Measurements from ENCODE around the gene PHF14.
"Not testable (repeated sequence)": the region's sequence is repeated elsewhere in the genome, so short reads cannot be mapped to it uniquely, and the experiment has no call there.

The PHF14 gene

DNA sequence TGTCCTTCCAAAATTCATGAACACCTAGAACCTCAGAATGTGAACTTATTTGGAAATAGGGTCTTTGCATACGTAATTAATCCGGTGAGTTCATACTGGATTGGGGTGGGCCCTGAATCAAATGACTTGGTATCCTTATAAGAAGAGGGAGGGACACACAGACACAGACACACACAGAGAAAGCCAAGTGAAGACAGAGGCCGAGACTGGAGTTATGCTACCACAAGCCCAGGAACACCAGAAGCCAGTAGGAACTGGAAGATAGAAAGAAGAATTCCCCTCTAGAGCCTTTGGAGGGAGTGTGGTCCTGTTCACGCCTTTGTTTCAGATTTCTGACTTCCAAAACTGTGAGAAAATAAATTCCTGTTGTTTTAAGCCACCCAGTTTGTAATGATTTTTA lies 17.1 kb upstream of the PHF14 start:
- TF ChIP-seq, protein P1, sequence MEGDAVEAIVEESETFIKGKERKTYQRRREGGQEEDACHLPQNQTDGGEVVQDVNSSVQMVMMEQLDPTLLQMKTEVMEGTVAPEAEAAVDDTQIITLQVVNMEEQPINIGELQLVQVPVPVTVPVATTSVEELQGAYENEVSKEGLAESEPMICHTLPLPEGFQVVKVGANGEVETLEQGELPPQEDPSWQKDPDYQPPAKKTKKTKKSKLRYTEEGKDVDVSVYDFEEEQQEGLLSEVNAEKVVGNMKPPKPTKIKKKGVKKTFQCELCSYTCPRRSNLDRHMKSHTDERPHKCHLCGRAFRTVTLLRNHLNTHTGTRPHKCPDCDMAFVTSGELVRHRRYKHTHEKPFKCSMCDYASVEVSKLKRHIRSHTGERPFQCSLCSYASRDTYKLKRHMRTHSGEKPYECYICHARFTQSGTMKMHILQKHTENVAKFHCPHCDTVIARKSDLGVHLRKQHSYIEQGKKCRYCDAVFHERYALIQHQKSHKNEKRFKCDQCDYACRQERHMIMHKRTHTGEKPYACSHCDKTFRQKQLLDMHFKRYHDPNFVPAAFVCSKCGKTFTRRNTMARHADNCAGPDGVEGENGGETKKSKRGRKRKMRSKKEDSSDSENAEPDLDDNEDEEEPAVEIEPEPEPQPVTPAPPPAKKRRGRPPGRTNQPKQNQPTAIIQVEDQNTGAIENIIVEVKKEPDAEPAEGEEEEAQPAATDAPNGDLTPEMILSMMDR (conservative IDR thresholded peaks at IDR 0.05; ENCODE audit: control insufficient read depth, insufficient read depth, low read depth, low read length) = no peak
- H3K4me3 ChIP-seq (ENCODE audit: control insufficient read depth, low read depth, low read length) = no peak overlapping the region
- no peak for DNase-seq (ENCODE audit: low read depth)

DNA sequence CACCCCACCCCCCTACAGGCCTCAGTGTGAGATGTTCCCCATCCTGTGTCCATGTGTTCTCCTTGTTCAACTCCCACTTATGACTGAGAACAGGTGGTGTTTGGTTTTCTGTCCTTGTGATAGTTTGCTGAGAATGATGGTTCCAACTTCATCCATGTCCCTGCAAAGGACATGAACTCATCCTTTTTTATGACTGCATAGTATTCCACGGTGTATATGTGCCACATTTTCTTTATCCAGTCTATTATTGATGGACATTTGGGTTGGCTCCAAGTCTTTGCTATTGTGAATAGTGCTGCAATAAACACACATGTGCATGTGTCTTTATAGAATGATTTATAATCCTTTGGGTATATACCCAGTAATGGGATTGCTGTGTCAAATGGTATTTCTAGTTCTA lies 13.4 kb upstream of the PHF14 start:
- not testable (repeated sequence) for DNase-seq (ENCODE audit: low read depth); H3K4me3 ChIP-seq (ENCODE audit: control insufficient read depth, low read depth, low read length)

DNA sequence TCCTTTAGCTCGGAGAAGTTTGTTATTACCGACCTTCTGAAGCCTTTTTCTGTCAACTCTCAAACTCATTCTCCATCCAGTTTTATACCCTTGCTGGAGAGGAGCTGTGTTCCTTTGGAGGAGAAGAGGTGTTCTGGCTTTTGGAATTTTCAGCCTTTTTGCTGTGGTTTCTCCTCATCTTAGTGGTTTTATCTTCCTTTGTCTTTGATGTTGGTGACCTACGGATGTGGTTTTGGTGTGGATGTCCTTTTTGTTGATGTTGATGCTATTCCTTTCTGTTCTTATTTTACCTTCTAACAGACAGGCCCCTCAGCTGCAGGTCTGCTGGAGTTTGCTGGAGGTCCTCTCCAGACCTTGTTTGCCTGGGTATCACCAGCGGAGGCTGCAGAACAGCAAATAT lies 8.7 kb upstream of the PHF14 start:
- not testable (repeated sequence) for DNase-seq (ENCODE audit: low read depth)

DNA sequence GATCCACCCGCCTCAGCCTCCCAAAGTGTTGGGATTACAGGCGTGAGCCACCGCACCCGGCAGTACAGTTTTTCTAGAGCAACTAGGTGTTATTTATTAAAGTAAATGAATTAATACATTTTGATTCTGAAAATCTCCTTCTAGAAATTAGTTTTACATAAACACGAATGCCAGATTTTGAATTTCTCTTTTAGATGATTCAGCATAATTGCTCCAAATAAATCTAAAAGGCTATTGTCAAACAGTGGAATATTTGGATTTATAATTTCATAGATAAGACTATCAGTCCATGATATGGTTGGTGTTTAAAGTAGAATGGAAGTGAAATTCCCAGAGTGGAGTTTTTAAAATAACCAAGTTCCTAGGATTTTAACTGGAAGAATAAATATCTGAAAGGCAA lies 1.5 kb upstream of the PHF14 start:
- no peak overlapping the region for H3K4me3 ChIP-seq (ENCODE audit: control insufficient read depth, low read depth, low read length)
- DNase-seq (ENCODE audit: low read depth) = no peak
- TF ChIP-seq, protein P1 (conservative IDR thresholded peaks at IDR 0.05; ENCODE audit: control insufficient read depth, insufficient read depth, low read depth, low read length) = no peak

More for the DNA sequence above, 8.7 kb upstream of the PHF14 start:
- H3K4me3 ChIP-seq (ENCODE audit: control insufficient read depth, low read depth, low read length) = not testable (repeated sequence)

DNA sequence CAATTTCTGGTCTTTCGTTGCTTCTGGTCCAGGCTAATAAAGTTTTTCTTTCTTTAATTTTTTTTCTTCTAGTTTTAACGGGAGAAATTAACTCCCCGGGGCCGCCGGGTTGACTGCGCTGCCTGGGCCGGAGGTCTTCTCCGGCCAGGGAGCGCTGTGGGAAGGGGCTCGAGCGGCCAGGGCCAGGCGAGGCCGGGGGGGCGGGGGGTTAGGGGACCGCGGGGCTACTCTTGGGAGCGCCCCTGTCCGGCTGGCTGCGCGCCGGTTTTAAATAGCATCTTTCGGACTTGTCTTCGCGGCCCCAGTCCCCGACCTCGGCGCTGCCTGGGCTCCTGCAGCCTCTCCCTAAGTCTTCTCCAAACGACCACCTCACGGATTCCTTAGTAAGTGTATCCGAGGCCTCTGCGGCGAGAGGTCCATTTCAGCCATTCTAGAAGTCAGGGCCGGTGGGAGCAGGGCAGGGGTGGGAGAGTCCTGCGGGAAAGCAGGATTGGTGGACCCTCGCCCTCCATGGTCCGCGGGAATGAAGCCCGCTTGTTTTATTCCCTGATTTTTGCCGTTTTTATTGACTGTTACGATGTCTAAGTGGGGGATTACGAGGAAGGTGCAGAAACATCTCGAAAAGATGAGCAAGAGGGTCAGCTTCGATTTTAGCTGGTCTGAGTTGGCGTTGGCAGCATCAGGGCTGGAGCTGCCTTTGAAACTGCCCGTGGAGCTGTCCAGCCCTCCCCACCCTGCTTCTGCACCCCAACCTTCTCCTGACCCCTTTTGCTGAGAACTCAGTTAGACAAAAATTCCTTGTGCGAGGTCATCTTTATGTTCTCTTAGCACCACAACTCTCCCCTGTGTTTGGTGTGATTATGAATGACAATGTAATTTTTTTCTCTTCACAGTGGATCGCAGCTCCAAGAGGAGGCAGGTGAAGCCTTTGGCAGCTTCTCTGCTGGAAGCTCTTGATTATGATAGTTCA lies 555 bp downstream of the PHF14 start:
- TF ChIP-seq, protein P1 (conservative IDR thresholded peaks at IDR 0.05; ENCODE audit: control insufficient read depth, insufficient read depth, low read depth, low read length) = no peak
- peak; percentile 50 for DNase-seq (ENCODE audit: low read depth)
- peak overlapping the region; percentile 81 for H3K4me3 ChIP-seq (ENCODE audit: control insufficient read depth, low read depth, low read length)

DNA sequence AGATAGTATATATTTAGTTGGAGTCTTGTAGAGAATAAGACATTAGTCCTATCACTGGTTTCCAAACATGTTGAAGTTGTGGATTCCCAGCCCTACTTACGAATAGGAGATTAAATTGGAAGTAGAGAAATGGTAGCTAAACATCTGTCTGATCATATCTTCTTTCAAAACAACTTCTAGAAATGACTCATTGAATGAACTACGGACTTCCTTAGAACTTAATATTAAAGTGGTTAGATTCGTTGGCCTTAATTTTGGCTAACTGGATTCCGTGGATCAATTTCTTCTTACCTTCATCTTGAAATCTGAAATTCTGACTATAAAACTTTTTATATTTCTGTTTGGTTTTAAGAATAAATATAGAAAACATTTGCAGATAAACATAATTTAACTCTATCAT lies 3.4 kb downstream of the PHF14 start:
- TF ChIP-seq, protein P1 (conservative IDR thresholded peaks at IDR 0.05; ENCODE audit: control insufficient read depth, insufficient read depth, low read depth, low read length) = no peak
- H3K4me3 ChIP-seq (ENCODE audit: control insufficient read depth, low read depth, low read length) = no peak overlapping the region
- no peak for DNase-seq (ENCODE audit: low read depth)

DNA sequence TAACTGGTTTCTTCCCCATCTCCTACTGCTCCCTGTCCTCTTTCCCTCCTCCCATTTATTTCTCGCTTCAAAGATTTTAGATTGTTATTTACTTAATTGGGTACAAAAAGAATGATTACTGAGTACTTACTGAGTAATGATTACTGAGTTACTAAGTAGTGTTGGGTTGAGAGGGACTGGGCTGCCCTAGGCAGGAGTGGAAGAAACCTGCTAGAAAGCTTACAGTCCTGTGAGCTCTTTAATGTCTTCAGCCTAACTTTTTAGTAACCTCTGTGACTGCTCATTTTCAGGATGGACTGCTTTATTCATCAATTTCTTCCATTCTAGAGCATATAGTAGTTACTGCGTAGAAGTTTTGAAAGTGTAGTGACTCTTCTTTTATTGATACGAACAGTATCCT lies 7.6 kb downstream of the PHF14 start:
- no peak overlapping the region for H3K4me3 ChIP-seq (ENCODE audit: control insufficient read depth, low read depth, low read length)
- no peak for DNase-seq (ENCODE audit: low read depth)
- TF ChIP-seq, protein P1 (conservative IDR thresholded peaks at IDR 0.05; ENCODE audit: control insufficient read depth, insufficient read depth, low read depth, low read length) = no peak

DNA sequence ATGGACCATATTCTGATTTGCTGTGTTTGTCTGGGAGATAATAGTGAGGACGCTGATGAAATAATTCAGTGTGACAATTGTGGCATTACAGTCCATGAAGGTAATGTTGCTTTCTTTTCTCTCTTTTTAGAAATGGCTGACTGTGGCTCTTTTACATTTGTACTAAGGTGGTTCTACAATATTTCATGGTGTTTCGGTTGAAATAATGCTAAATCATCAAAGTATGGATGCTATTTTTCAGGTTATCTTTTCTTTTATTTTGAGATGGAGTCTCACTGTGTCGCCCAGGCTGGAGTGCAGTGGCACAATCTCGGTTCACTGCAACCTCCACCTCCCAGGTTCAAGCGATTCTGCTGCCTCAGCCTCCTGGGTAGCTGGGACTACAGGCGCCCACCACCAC lies 17.1 kb downstream of the PHF14 start:
- not testable (repeated sequence) for H3K4me3 ChIP-seq (ENCODE audit: control insufficient read depth, low read depth, low read length)

DNA sequence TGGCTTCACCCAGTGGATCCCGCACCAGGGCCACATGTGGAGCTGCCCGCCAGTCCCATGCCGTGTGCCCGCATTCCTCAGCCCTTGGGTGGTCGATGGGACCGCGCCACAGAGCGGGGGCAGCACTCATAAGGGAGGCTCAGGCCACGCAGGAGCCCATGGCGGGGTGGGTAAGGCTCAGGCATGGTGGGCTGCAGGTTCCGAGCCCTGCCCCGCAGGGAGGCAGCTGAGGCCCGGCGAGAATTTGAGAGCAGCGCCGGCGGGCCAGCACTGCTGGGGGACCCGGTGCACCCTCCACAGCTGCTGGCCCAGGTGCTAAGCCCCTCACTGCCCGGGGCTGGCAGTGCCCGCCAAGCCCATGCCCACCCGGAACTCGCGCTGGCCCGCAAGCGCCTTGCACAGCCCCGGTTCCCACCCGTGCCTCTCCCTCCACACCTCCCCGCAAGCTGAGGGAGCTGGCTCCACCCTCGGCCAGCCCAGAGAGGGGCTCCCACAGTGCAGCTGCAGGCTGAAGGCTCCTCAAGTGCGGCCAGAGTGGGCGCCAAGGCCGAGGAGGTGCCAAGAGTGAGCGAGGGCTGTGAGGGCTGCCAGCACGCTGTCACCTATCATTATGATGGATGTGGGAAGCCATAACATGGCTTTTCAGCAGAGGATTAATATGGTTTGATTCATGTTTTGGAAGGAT lies 22.0 kb downstream of the PHF14 start:
- DNase-seq (ENCODE audit: low read depth); H3K4me3 ChIP-seq (ENCODE audit: control insufficient read depth, low read depth, low read length): not testable (repeated sequence)

More for the DNA sequence above, 17.1 kb downstream of the PHF14 start:
- DNase-seq (ENCODE audit: low read depth) = not testable (repeated sequence)

Measured in fibroblast of mammary gland (primary cell).